ENCODE results near the gene ATP2B3. TPM values are rescaled to one million over a fixed set of nuclear protein-coding genes. Genes with fewer than 3 reads are reported as not detected.

Gene ATP2B3
- total and polyA plus RNA-seq, 7 experiments from 2014 or later: not detected

- CTCF ChIA-PET: no interaction called here
- Histone ChIP-seq H3K36me3 (ENCODE audit: control insufficient read depth in 2 of 3, insufficient read depth in 3 of 3, low read length in 3 of 3) (peaks cover 0 to 14% (median 0%) of the 10 kb centered on the region in 3 experiments), H3K27ac (ENCODE audit: low read depth, low read length) (peak overlapping the region; percentile 33), H3K9me3 (ENCODE audit: control insufficient read depth in 2 of 3, low read length in 3 of 3) (no peaks in the 10 kb centered on the region), H3K4me3 (ENCODE audit: low read length) (no peak overlapping the region), H3K27me3 (ENCODE audit: control insufficient read depth in 2 of 2, insufficient read depth in 2 of 2, low read length in 2 of 2) (no peaks in the 10 kb centered on the region), H3K4me1 (ENCODE audit: control insufficient read depth in 2 of 2, insufficient read depth in 2 of 2, low read length in 2 of 2) (peaks cover 0 to 14% of the 10 kb centered on the region in 2 donors)
- H3K27me3 Mint-ChIP-seq: no peaks in the 10 kb centered on the region
- no peak for ATAC-seq
- POLR2A ChIA-PET: interaction anchor here (1.0 to 1.4 kb wide), 4 partner anchors 10 to 80 kb away, joined by 3 to 6 read pairs (median 5); no protein-coding TSS in a partner anchor
- H3K36me3 Mint-ChIP-seq: peaks cover 0 to 11% (median 4%) of the 10 kb centered on the region in 5 donors
- no peaks in the 10 kb centered on the region for H3K9me3 Mint-ChIP-seq
- no peak for DNase-seq
- intact Hi-C loops (cut with micrococcal nuclease): loop anchor here (1.0 kb wide), 2 partner anchors 16 to 28 kb away; partner anchors contain the start of gene CCNQ (in 2 of the 2)
- H3K4me3 Mint-ChIP-seq: peak overlapping the region in 8 of 10 donors; percentile 59 to 84 (median 72)
- H3K27ac Mint-ChIP-seq: peak overlapping the region in 7 of 9 donors; percentile 18 to 85 (median 79)
- peaks cover 10 to 39% (median 25%) of the 10 kb centered on the region in 7 donors for H3K4me1 Mint-ChIP-seq
Observed at GRCh38 chrX:153583433-153583832, 66.0 kb downstream of the ATP2B3 start.

GRCh38 chrX:153585827-153586226, 68.4 kb downstream of the ATP2B3 start:
- no peaks in the 10 kb centered on the region for H3K9me3 Mint-ChIP-seq
- no peaks in the 10 kb centered on the region for H3K27me3 ChIP-seq (ENCODE audit: control insufficient read depth in 2 of 2, insufficient read depth in 2 of 2, low read length in 2 of 2)
- H3K27me3 Mint-ChIP-seq: no peaks in the 10 kb centered on the region
- peaks cover 6 to 26% (median 18%) of the 10 kb centered on the region in 7 donors for H3K4me1 Mint-ChIP-seq
- no peak overlapping the region for H3K4me3 ChIP-seq (ENCODE audit: low read length)
- intact Hi-C loops (cut with micrococcal nuclease): no loop called here
- no peak for DNase-seq
- H3K27ac ChIP-seq (ENCODE audit: low read depth, low read length): no peak overlapping the region
- no peak for ATAC-seq
- CTCF ChIA-PET: no interaction called here
- POLR2A ChIA-PET: interaction anchor here (0.7 kb wide), 1 partner anchor 12 kb away, joined by 4 read pairs; no protein-coding TSS in a partner anchor
- no peaks in the 10 kb centered on the region for H3K9me3 ChIP-seq (ENCODE audit: control insufficient read depth in 2 of 3, low read length in 3 of 3)
- H3K4me3 Mint-ChIP-seq: no peak overlapping the region
- H3K4me1 ChIP-seq (ENCODE audit: control insufficient read depth in 2 of 2, insufficient read depth in 2 of 2, low read length in 2 of 2): peaks cover 0 to 14% of the 10 kb centered on the region in 2 donors
- H3K36me3 Mint-ChIP-seq: peaks cover 0 to 11% (median 4%) of the 10 kb centered on the region in 5 donors
- peak overlapping the region in 4 of 9 donors; percentile 25 to 81 (median 30) for H3K27ac Mint-ChIP-seq
- H3K36me3 ChIP-seq (ENCODE audit: control insufficient read depth in 2 of 3, insufficient read depth in 3 of 3, low read length in 3 of 3): peaks cover 0 to 30% (median 0%) of the 10 kb centered on the region in 3 experiments

GRCh38 chrX:153587342-153587741, 69.9 kb downstream of the ATP2B3 start:
- Histone ChIP-seq H3K27ac (ENCODE audit: low read depth, low read length) (no peak overlapping the region), H3K9me3 (ENCODE audit: control insufficient read depth in 2 of 3, low read length in 3 of 3) (no peaks in the 10 kb centered on the region), H3K4me3 (ENCODE audit: low read length) (no peak overlapping the region), H3K4me1 (ENCODE audit: control insufficient read depth in 2 of 2, insufficient read depth in 2 of 2, low read length in 2 of 2) (peaks cover 0 to 10% of the 10 kb centered on the region in 2 donors), H3K36me3 (ENCODE audit: control insufficient read depth in 2 of 3, insufficient read depth in 3 of 3, low read length in 3 of 3) (peaks cover 0 to 44% (median 4%) of the 10 kb centered on the region in 3 experiments), H3K27me3 (ENCODE audit: control insufficient read depth in 2 of 2, insufficient read depth in 2 of 2, low read length in 2 of 2) (no peaks in the 10 kb centered on the region)
- H3K27me3 Mint-ChIP-seq: no peaks in the 10 kb centered on the region
- intact Hi-C loops (cut with micrococcal nuclease): no loop called here
- H3K4me3 Mint-ChIP-seq: no peak overlapping the region
- peak overlapping the region in 1 of 9 donors; percentile 38 for H3K27ac Mint-ChIP-seq
- ATAC-seq (no peak), DNase-seq (no peak)
- ChIA-PET POLR2A (interaction anchor here (0.7 kb wide), 1 partner anchor 146 kb away, joined by 3 read pairs; no protein-coding TSS in a partner anchor), CTCF (interaction anchor here (0.7 kb wide), 1 partner anchor 71 kb away, joined by 3 read pairs; no protein-coding TSS in a partner anchor)
- no peaks in the 10 kb centered on the region for H3K9me3 Mint-ChIP-seq
- peaks cover 0 to 14% (median 4%) of the 10 kb centered on the region in 5 donors for H3K36me3 Mint-ChIP-seq
- H3K4me1 Mint-ChIP-seq: peaks cover 6 to 20% (median 17%) of the 10 kb centered on the region in 7 donors

GRCh38 chrX:153588021-153588781, 70.8 kb downstream of the ATP2B3 start:
- CTCF ChIA-PET: interaction anchor here (0.7 kb wide), 1 partner anchor 70 kb away, joined by 3 read pairs; no protein-coding TSS in a partner anchor

DNA sequence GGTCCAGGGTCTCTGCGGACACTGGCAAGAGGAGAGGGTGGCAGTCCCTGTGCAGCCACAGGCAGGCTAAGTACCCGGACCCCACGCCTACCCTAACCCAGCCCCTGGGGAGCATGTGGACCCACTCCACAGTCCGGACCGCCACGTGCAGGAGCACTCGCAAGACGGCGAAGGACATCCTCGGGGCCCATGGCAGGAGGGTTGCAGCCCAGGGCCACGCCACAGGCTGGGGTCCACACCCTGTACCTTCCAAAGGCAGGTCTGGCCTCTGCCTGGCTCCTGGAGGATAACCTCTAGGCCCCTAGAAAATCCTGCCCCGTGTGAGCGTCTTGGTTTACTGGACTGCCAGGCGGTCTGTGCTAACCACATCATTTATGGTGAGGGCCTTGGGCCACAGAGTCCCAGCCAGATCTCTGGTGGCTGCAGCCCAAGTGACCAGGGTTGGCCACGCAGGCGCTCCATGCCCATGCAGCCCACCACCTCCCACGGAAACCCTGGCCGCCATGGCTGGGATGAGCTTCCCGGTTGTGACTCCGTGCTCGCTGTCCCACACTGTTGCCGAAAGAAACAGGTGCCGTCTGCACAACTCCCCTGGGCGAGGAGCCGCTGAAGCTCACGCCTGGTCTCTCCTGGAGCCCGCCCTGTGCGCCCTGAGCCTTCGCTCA, 71.5 kb downstream of the ATP2B3 start:
- CTCF ChIA-PET: no interaction called here
- Histone ChIP-seq H3K9me3 (ENCODE audit: control insufficient read depth in 2 of 3, low read length in 3 of 3) (no peaks in the 10 kb centered on the region), H3K27me3 (ENCODE audit: control insufficient read depth in 2 of 2, insufficient read depth in 2 of 2, low read length in 2 of 2) (no peaks in the 10 kb centered on the region), H3K4me1 (ENCODE audit: control insufficient read depth in 2 of 2, insufficient read depth in 2 of 2, low read length in 2 of 2) (no peaks in the 10 kb centered on the region), H3K4me3 (ENCODE audit: low read length) (no peak overlapping the region), H3K36me3 (ENCODE audit: control insufficient read depth in 2 of 3, insufficient read depth in 3 of 3, low read length in 3 of 3) (peaks cover 0 to 60% (median 4%) of the 10 kb centered on the region in 3 experiments), H3K27ac (ENCODE audit: low read depth, low read length) (no peak overlapping the region)
- POLR2A ChIA-PET: no interaction called here
- no peak for DNase-seq
- Mint-ChIP-seq H3K9me3 (no peaks in the 10 kb centered on the region), H3K36me3 (peaks cover 0 to 21% (median 4%) of the 10 kb centered on the region in 5 donors), H3K27me3 (no peaks in the 10 kb centered on the region), H3K27ac (no peak overlapping the region), H3K4me1 (peaks cover 0 to 11% (median 2%) of the 10 kb centered on the region in 7 donors), H3K4me3 (no peak overlapping the region)
- no peak for ATAC-seq
- intact Hi-C loops (cut with micrococcal nuclease): no loop called here

More at GRCh38 chrX:153588021-153588781, 70.8 kb downstream of the ATP2B3 start:
- intact Hi-C loops (cut with micrococcal nuclease): no loop called here
- no peak overlapping the region for H3K4me3 Mint-ChIP-seq
- ATAC-seq (no peak), DNase-seq (no peak)
- Histone ChIP-seq H3K27me3 (ENCODE audit: control insufficient read depth in 2 of 2, insufficient read depth in 2 of 2, low read length in 2 of 2) (no peaks in the 10 kb centered on the region), H3K9me3 (ENCODE audit: control insufficient read depth in 2 of 3, low read length in 3 of 3) (no peaks in the 10 kb centered on the region), H3K4me3 (ENCODE audit: low read length) (no peak overlapping the region), H3K36me3 (ENCODE audit: control insufficient read depth in 2 of 3, insufficient read depth in 3 of 3, low read length in 3 of 3) (peaks cover 0 to 53% (median 4%) of the 10 kb centered on the region in 3 experiments), H3K27ac (ENCODE audit: low read depth, low read length) (no peak overlapping the region), H3K4me1 (ENCODE audit: control insufficient read depth in 2 of 2, insufficient read depth in 2 of 2, low read length in 2 of 2) (peaks cover 0 to 7% of the 10 kb centered on the region in 2 donors)
- no peaks in the 10 kb centered on the region for H3K9me3 Mint-ChIP-seq
- no peaks in the 10 kb centered on the region for H3K27me3 Mint-ChIP-seq
- no peak overlapping the region for H3K27ac Mint-ChIP-seq
- peaks cover 0 to 17% (median 9%) of the 10 kb centered on the region in 7 donors for H3K4me1 Mint-ChIP-seq
- peaks cover 0 to 14% (median 4%) of the 10 kb centered on the region in 5 donors for H3K36me3 Mint-ChIP-seq
- POLR2A ChIA-PET: no interaction called here

Measured in naive thymus-derived CD4-positive, alpha-beta T cell (primary cell).